B cell (primary cell): ENCODE results near the gene DLG1. TPM values are rescaled to one million over a fixed set of nuclear protein-coding genes. Genes with fewer than 3 reads are reported as not detected.

ENCODE experiments used
- ATAC-seq: fragments of 200-7000 bp; cut with Tn5 transposase; one replicate; pipeline ENCODE4 v1.10.0; 2021; ENCODE audit warnings: low read depth, mild to moderate bottlenecking, moderate number of reproducible peaks, moderate library complexity
- CTCF ChIA-PET: fragments of 350-600 bp; sonication (Branson Sonifier 250); formaldehyde crosslinking; loops from one replicate; lab custom pipeline; 2021; ENCODE audit warnings: antibody characterized with exemption, inconsistent platforms; lab: Charles Lee
- POLR2A ChIA-PET: fragments of 350-600 bp; sonication (Branson Sonifier 250); formaldehyde crosslinking; loops from one replicate; lab custom pipeline; 2021; ENCODE audit warnings: antibody characterized with exemption; lab: Charles Lee
- DNase-seq: peaks from one replicate; pipeline ENCODE4 v3.0.0; 2013
- H2AFZ ChIP-seq: 2 replicates; pipeline ENCODE4 v1.6.1; 2012; ENCODE audit warnings: mild to moderate bottlenecking, low read depth, low read length; ENCODE audit not compliant: insufficient read depth, poor library complexity, severe bottlenecking
- H3K27ac ChIP-seq, 2 donors: 1 replicate in 1 of 2; 2 replicates in 1 of 2; pipeline ENCODE4 v1.5.1; 2012 to 2013; ENCODE audit warnings: low read length in 2 of 2, mild to moderate bottlenecking in 2 of 2, moderate library complexity in 1 of 2
- H3K27me3 ChIP-seq, 4 experiments: fragments of 200-600 bp in 1 of 4; sonication (generic) in 1 of 4; replicated peaks in 1 of 4; 1 replicate in 2 of 4; 2 replicates in 2 of 4; pipeline versions ENCODE4 v1.6.1 to v1.7.0; 2013 to 2016; ENCODE audit warnings: low read length in 3 of 4, mild to moderate bottlenecking in 2 of 4, mixed read lengths in 1 of 4, moderate library complexity in 1 of 4; ENCODE audit not compliant: insufficient read depth in 4 of 4, control insufficient read depth in 3 of 4; ENCODE audit errors: control extremely low read depth in 1 of 4
- H3K36me3 ChIP-seq, 2 experiments: replicated peaks in 1 of 2; 1 replicate in 1 of 2; 2 replicates in 1 of 2; pipeline versions ENCODE4 v1.6.1 to v1.7.1; 2013; ENCODE audit warnings: low read length in 1 of 2; ENCODE audit not compliant: insufficient read depth in 2 of 2, control insufficient read depth in 1 of 2; ENCODE audit errors: control extremely low read depth in 1 of 2, extremely low read depth in 1 of 2
- H3K4me1 ChIP-seq, 2 donors: fragments of 200-600 bp in 1 of 2; sonication (generic) in 1 of 2; 1 replicate in 1 of 2; 2 replicates in 1 of 2; pipeline versions ENCODE4 v1.5.1 to v1.6.1; 2013 to 2017; ENCODE audit warnings: low read length in 2 of 2; ENCODE audit not compliant: control insufficient read depth in 2 of 2, insufficient read depth in 2 of 2
- H3K4me2 ChIP-seq: replicated peaks from 2 replicates; pipeline ENCODE3; 2012; ENCODE audit warnings: mild to moderate bottlenecking, low read depth, low read length; ENCODE audit not compliant: poor library complexity, severe bottlenecking
- H3K4me3 ChIP-seq, 5 experiments: fragments of 200-600 bp in 1 of 5; sonication (generic) in 1 of 5; 1 replicate in 3 of 5; 2 replicates in 2 of 5; pipeline versions ENCODE4 v1.5.1 to v1.7.0; 2011 to 2016; ENCODE audit warnings: low read length in 4 of 5, mild to moderate bottlenecking in 4 of 5, low read depth in 2 of 5, control low read depth in 1 of 5, moderate library complexity in 1 of 5; ENCODE audit not compliant: insufficient read depth in 1 of 5; ENCODE audit errors: control extremely low read depth in 1 of 5, extremely low read depth in 1 of 5
- H3K79me2 ChIP-seq: fragments of 200-600 bp; sonication (generic); one replicate; pipeline ENCODE4 v1.6.0; 2016; ENCODE audit warnings: low read length; ENCODE audit not compliant: control insufficient read depth, insufficient read depth
- H3K9ac ChIP-seq: fragments of 200-600 bp; sonication (generic); 2 replicates; pipeline ENCODE4 v1.6.1; 2017; ENCODE audit warnings: mild to moderate bottlenecking, low read length, moderate library complexity
- H3K9me3 ChIP-seq, 3 donors: one replicate each; pipeline versions ENCODE4 v1.6.1 to v1.7.1; 2013; ENCODE audit warnings: low read length in 2 of 3; ENCODE audit not compliant: control insufficient read depth in 2 of 3, insufficient read depth in 1 of 3; ENCODE audit errors: control extremely low read depth in 1 of 3
- H4K20me1 ChIP-seq: 2 replicates; pipeline ENCODE4 v1.6.0; 2012; ENCODE audit warnings: mild to moderate bottlenecking, low read length; ENCODE audit not compliant: insufficient read depth, control insufficient read depth, poor library complexity, severe bottlenecking
- H3K27ac Mint-ChIP-seq: one replicate; pipeline ENCODE4 v1.8.0; 2021; ENCODE audit warnings: mixed read lengths
- H3K27me3 Mint-ChIP-seq: one replicate; pipeline ENCODE4 v1.8.0; 2021; ENCODE audit warnings: mixed read lengths
- H3K4me1 Mint-ChIP-seq: one replicate; pipeline ENCODE4 v1.8.0; 2021; ENCODE audit warnings: mixed read lengths
- H3K4me3 Mint-ChIP-seq: one replicate; pipeline ENCODE4 v1.8.0; 2021; ENCODE audit warnings: mixed read lengths
- H3K9me3 Mint-ChIP-seq: one replicate; pipeline ENCODE4 v1.8.0; 2022; ENCODE audit warnings: mixed read lengths; ENCODE audit not compliant: insufficient read depth
- EZH2 ChIP-seq: IDR thresholded peaks from 2 replicates; pipeline ENCODE4 v1.6.1; 2012; ENCODE audit warnings: borderline replicate concordance, low read depth, mild to moderate bottlenecking, moderate library complexity, low read length; ENCODE audit not compliant: insufficient read depth, poor library complexity, severe bottlenecking
- WGBS: methylation state at CpG from one replicate; pipeline ENCODE4 v1.1.5; 2013; ENCODE audit warnings: missing lambda C conversion rate; ENCODE audit not compliant: insufficient coverage; 5-methylcytosine and 5-hydroxymethylcytosine counted together
- intact Hi-C: fragments of 100-400 bp; cut with micrococcal nuclease; formaldehyde crosslinking; loops from one replicate; pipeline ENCODE4 v1.10.0; 2022
- polyA plus RNA-seq: library from polyadenylated mRNA; depleted of rRNA; stranded (reverse); fragments of >200 nt; gene quantifications from 2 replicates; pipeline ENCODE4 v1.2.3, GENCODE V29; 2012
- total RNA-seq, 2 donors: library from RNA; stranded (reverse); fragments of 120-200 nt in 1 of 2; gene quantifications; 1 replicate in 1 of 2; 2 replicates in 1 of 2; pipeline versions ENCODE4 v1.2.3 to v1.2.4, GENCODE V29; 2013 to 2022
- TF ChIP-seq, protein P1 (sequence below): fragments of 200-600 bp; IDR thresholded peaks from one replicate; pipeline ENCODE4 v1.8.0; 2022; ENCODE audit warnings: antibody characterized with exemption, mild to moderate bottlenecking

The DLG1 gene
- total and polyA plus RNA-seq, 2 donors (not counting 1 experiment from before 2014, with no cell fraction given) = 23.4 to 114 TPM

DNA sequence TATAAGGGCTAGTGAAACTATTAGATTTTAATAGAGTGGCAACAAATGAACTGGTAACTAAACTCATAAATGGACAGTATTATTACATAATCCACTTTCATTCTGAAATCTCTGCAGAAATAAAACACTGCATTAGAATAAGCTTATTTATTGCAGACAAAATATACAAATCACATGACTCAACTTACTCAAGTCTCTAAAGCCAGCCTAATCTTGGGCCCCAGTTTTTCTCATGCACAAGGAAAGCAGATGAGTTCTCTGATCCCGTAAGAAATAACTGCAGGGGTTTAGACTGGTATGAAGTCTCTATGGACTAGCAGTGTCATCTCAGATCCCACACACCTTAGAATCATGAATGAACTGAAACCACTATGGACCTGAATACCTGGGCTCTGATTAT lies 5.8 kb downstream of the DLG1 start:
- intact Hi-C loops = loop anchor here (10.0 kb wide), 1 partner anchor 788 kb away; the partner anchor contains the start of gene RNF168
- Histone ChIP-seq H2AFZ (no peak overlapping the region), H4K20me1 (no peaks in the 10 kb centered on the region), H3K27ac (no peak overlapping the region), H3K9me3 (no peaks in the 10 kb centered on the region), H3K27me3 (no peaks in the 10 kb centered on the region), H3K4me3 (no peak overlapping the region), H3K9ac (no peak overlapping the region), H3K36me3 (peaks cover 1 to 25% of the 10 kb centered on the region in 2 experiments), H3K4me1 (peaks cover 9 to 11% of the 10 kb centered on the region in 2 donors), H3K4me2 (no peak overlapping the region), H3K79me2 (peaks cover 33% of the 10 kb centered on the region)
- H3K27me3 Mint-ChIP-seq = no peaks in the 10 kb centered on the region
- no peak for TF ChIP-seq EZH2
- TF ChIP-seq, protein P1, sequence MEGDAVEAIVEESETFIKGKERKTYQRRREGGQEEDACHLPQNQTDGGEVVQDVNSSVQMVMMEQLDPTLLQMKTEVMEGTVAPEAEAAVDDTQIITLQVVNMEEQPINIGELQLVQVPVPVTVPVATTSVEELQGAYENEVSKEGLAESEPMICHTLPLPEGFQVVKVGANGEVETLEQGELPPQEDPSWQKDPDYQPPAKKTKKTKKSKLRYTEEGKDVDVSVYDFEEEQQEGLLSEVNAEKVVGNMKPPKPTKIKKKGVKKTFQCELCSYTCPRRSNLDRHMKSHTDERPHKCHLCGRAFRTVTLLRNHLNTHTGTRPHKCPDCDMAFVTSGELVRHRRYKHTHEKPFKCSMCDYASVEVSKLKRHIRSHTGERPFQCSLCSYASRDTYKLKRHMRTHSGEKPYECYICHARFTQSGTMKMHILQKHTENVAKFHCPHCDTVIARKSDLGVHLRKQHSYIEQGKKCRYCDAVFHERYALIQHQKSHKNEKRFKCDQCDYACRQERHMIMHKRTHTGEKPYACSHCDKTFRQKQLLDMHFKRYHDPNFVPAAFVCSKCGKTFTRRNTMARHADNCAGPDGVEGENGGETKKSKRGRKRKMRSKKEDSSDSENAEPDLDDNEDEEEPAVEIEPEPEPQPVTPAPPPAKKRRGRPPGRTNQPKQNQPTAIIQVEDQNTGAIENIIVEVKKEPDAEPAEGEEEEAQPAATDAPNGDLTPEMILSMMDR = no peak
- no peak overlapping the region for H3K27ac Mint-ChIP-seq
- ATAC-seq (no peak), DNase-seq (no peak)
- no CpG with 5 or more reads among the region's 1 CpG for WGBS
- ChIA-PET POLR2A (no interaction called here), CTCF (no interaction called here)
- H3K4me3 Mint-ChIP-seq = no peak overlapping the region
- H3K9me3 Mint-ChIP-seq = no peaks in the 10 kb centered on the region
- peaks cover 25% of the 10 kb centered on the region for H3K4me1 Mint-ChIP-seq

DNA sequence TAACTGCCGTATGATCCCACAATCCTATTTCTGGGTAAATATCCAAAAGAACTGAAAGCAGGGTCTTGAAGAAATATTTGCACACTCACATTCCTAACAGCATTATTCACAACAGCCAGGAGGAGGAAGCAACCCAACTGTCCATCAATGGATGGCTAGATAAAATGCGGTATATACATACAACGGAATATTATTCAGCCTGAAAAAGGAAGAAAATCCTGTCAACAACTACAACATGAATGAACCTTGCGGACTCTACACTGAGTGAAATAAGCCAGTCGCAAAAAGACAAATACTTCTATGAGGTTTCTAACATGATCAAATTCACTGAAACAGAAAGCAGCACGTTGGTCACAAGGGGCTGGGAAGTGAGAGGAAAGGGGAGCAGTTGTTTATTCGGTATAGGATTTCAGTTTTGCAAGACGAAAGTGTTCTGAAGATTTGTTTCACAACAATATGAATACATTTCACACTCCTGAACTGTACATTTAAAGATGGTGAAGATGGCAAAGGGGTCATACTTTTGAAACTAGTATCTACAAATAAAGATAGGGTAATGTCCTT lies 6.2 kb downstream of the DLG1 start:
- H3K9ac ChIP-seq = no peak overlapping the region
- 100% methylated on average over 1 of the region's 8 CpGs for WGBS
- no peak for TF ChIP-seq EZH2
- TF ChIP-seq, protein P1 = no peak
- H3K27ac ChIP-seq = no peak overlapping the region
- ChIA-PET POLR2A (no interaction called here), CTCF (no interaction called here)
- DNase-seq = no peak
- no peak overlapping the region for H2AFZ ChIP-seq
- peaks cover 22% of the 10 kb centered on the region for H3K4me1 Mint-ChIP-seq
- no peaks in the 10 kb centered on the region for H3K9me3 ChIP-seq
- no peak overlapping the region for H3K4me3 ChIP-seq
- H3K9me3 Mint-ChIP-seq = no peaks in the 10 kb centered on the region
- H3K27me3 Mint-ChIP-seq = no peaks in the 10 kb centered on the region
- H3K4me3 Mint-ChIP-seq = no peak overlapping the region
- H3K27ac Mint-ChIP-seq = no peak overlapping the region
- H4K20me1 ChIP-seq = no peaks in the 10 kb centered on the region
- H3K36me3 ChIP-seq = peaks cover 1 to 25% of the 10 kb centered on the region in 2 experiments
- H3K4me2 ChIP-seq = no peak overlapping the region
- ATAC-seq = no peak
- H3K79me2 ChIP-seq = peaks cover 37% of the 10 kb centered on the region
- no peaks in the 10 kb centered on the region for H3K27me3 ChIP-seq
- intact Hi-C loops = loop anchor here (10.0 kb wide), 1 partner anchor 787 kb away; the partner anchor contains the start of gene RNF168
- peaks cover 9% of the 10 kb centered on the region in 2 donors for H3K4me1 ChIP-seq
